GM21360 (cell line): Measurements from ENCODE around the gene DHX38.

Experiments used
- ATAC-seq: cut with Tn5 transposase; IDR thresholded peaks from one replicate; pipeline ENCODE4 v1.9.1; 2021; ENCODE audit warnings: mild to moderate bottlenecking, moderate library complexity; ENCODE audit not compliant: unreplicated experiment

DHX38 gene

DNA sequence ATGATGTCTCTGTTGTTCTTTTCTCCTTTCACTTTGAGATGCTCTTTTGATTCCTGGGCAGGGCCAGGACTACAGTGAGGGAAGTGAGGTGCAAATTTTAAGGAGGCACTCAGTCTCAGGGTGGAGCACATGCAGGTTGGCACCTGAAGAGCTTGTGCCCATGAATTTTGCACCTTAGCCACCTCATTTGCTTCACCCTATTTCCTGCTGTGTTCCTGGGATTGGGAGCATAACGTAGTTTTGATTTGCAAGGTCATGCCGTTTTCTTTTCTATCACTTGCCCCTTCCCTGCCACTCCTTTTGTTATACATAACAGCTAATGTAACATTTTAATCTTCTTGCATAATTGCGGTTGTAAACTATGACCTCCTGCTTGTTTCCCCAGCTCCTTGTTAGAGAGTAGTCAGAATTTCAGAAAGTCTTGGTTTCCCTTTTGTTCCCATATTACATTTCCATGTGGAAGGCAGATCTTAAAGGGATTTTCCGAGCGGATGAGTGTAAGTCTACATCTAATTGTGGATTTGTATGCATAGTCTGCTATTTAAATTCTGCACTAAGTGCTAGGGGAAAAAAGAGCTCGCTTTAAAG lies 68.6 kb downstream of the DHX38 start:
- ATAC-seq = no peak
